Measurements from ENCODE around the gene PRDM16. TPM values are rescaled to one million over a fixed set of nuclear protein-coding genes. Genes with fewer than 3 reads are reported as not detected.

The PRDM16 gene
- polyA plus RNA-seq, 1 donor (not counting 4 experiments of a cell fraction or from before 2014, with no cell fraction given), result 0.05 TPM

- peaks cover 66% of the 10 kb centered on the region for H3K4me1 ChIP-seq (ENCODE audit: control insufficient read depth, extremely low read depth, insufficient read depth, low read length)
- no peaks in the 10 kb centered on the region for H4K20me1 ChIP-seq (ENCODE audit: control insufficient read depth, extremely low read depth, insufficient read depth, low read length)
- H2AFZ ChIP-seq (ENCODE audit: control insufficient read depth, low read length), result no peak overlapping the region
- H3K27me3 ChIP-seq (ENCODE audit: control insufficient read depth, extremely low read depth, insufficient read depth, low read length), result no peaks in the 10 kb centered on the region
- dilution Hi-C loops (cut with MboI; ENCODE audit: extremely low pct_ligation_motif_present, low sequenced_read_pairs), result no loop called here
- no peak overlapping the region for H3K4me2 ChIP-seq (ENCODE audit: control insufficient read depth, extremely low read depth, insufficient read depth, low read depth, low read length)
- H3K9me1 ChIP-seq (ENCODE audit: control insufficient read depth, extremely low read depth, insufficient read depth, low read length), result peaks cover 2% of the 10 kb centered on the region
- no peaks in the 10 kb centered on the region for H3K79me2 ChIP-seq (ENCODE audit: control insufficient read depth, insufficient read depth, low read length)
- FAIRE-seq (no peak), DNase-seq (ENCODE audit: low read depth, low spot score) (no peak)
- H3K36me3 ChIP-seq (ENCODE audit: control insufficient read depth in 2 of 2, extremely low read depth in 1 of 2, insufficient read depth in 2 of 2, low read length in 2 of 2), result no peaks in the 10 kb centered on the region
- no peak overlapping the region for H3K9ac ChIP-seq (ENCODE audit: control insufficient read depth, extremely low read depth, insufficient read depth, low read length)
- no peaks in the 10 kb centered on the region for H3K9me3 ChIP-seq (ENCODE audit: control insufficient read depth, low read depth, low read length)
- no peak overlapping the region for H3K27ac ChIP-seq (ENCODE audit: control insufficient read depth, insufficient read depth, low read length)
- TF ChIP-seq, protein P1, sequence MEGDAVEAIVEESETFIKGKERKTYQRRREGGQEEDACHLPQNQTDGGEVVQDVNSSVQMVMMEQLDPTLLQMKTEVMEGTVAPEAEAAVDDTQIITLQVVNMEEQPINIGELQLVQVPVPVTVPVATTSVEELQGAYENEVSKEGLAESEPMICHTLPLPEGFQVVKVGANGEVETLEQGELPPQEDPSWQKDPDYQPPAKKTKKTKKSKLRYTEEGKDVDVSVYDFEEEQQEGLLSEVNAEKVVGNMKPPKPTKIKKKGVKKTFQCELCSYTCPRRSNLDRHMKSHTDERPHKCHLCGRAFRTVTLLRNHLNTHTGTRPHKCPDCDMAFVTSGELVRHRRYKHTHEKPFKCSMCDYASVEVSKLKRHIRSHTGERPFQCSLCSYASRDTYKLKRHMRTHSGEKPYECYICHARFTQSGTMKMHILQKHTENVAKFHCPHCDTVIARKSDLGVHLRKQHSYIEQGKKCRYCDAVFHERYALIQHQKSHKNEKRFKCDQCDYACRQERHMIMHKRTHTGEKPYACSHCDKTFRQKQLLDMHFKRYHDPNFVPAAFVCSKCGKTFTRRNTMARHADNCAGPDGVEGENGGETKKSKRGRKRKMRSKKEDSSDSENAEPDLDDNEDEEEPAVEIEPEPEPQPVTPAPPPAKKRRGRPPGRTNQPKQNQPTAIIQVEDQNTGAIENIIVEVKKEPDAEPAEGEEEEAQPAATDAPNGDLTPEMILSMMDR (optimal IDR thresholded peaks at IDR 0.05 in 1 of 3, IDR thresholded peaks at IDR 0.05 in 1 of 3, conservative IDR thresholded peaks at IDR 0.05 in 1 of 3; ENCODE audit: extremely low read depth in 1 of 3, insufficient read depth in 2 of 3, low read length in 3 of 3), result no peak
- TF ChIP-seq EZH2 (IDR thresholded peaks at IDR 0.05; ENCODE audit: low read length), result no peak
- no peak overlapping the region for H3K4me3 ChIP-seq (ENCODE audit: control insufficient read depth in 2 of 3, extremely low read depth in 1 of 3, insufficient read depth in 2 of 3, low read depth in 1 of 3, low read length in 3 of 3)
These were observed 394.4 kb downstream of the PRDM16 start for GRCh38 chr1:3463408-3463863.

DNA sequence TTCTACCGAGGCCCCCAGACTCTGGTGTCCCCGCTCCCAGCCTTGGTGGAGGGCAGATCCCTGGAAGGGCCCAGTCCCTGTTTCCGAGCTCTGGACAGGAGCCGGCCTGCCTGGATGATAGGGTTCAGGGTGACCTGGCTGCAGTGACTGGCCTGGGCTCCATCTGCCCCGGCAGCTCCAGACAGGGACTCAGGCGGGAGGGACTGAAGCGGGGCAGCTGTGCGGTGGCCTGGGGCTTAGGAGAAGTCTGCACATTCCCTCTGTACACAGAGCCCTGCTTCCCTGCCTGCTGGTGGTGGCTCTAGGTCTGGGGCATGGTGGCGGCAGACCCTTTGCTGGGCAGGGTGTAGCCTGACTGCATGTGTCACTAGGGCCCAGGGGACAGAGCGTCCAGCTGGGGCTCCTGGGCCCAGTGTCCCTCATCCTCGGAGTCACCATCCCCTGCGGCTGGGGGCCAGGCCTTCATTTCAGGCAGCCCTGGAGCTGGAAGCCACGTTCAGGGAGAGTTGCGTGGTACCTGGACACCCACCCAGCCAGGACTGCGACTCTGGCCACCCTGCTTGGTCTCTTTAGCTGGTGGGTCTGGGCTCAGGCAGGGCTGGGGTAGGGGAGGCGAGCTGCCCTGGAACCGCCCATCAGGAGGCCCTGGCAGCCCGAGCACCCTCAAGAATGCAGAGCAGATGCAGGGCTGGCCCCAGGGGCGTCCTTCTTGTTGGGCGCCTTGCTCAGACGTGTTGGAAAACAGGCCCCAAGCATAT lies 395.1 kb downstream of the PRDM16 start:
- Histone ChIP-seq H3K27me3 (ENCODE audit: control insufficient read depth, extremely low read depth, insufficient read depth, low read length) (no peaks in the 10 kb centered on the region), H3K9me1 (ENCODE audit: control insufficient read depth, extremely low read depth, insufficient read depth, low read length) (peaks cover 2% of the 10 kb centered on the region), H3K9ac (ENCODE audit: control insufficient read depth, extremely low read depth, insufficient read depth, low read length) (no peak overlapping the region), H3K36me3 (ENCODE audit: control insufficient read depth in 2 of 2, extremely low read depth in 1 of 2, insufficient read depth in 2 of 2, low read length in 2 of 2) (no peaks in the 10 kb centered on the region), H3K4me3 (ENCODE audit: control insufficient read depth in 2 of 3, extremely low read depth in 1 of 3, insufficient read depth in 2 of 3, low read depth in 1 of 3, low read length in 3 of 3) (no peak overlapping the region), H2AFZ (ENCODE audit: control insufficient read depth, low read length) (no peak overlapping the region), H3K79me2 (ENCODE audit: control insufficient read depth, insufficient read depth, low read length) (no peaks in the 10 kb centered on the region), H3K4me2 (ENCODE audit: control insufficient read depth, extremely low read depth, insufficient read depth, low read depth, low read length) (no peak overlapping the region), H3K4me1 (ENCODE audit: control insufficient read depth, extremely low read depth, insufficient read depth, low read length) (peaks cover 69% of the 10 kb centered on the region), H3K9me3 (ENCODE audit: control insufficient read depth, low read depth, low read length) (no peaks in the 10 kb centered on the region), H4K20me1 (ENCODE audit: control insufficient read depth, extremely low read depth, insufficient read depth, low read length) (no peaks in the 10 kb centered on the region), H3K27ac (ENCODE audit: control insufficient read depth, insufficient read depth, low read length) (no peak overlapping the region)
- dilution Hi-C loops (cut with MboI; ENCODE audit: extremely low pct_ligation_motif_present, low sequenced_read_pairs), result no loop called here
- DNase-seq (ENCODE audit: low read depth, low spot score) (no peak), FAIRE-seq (no peak)
- TF ChIP-seq EZH2 (IDR thresholded peaks at IDR 0.05; ENCODE audit: low read length), result no peak
- TF ChIP-seq, protein P1 (optimal IDR thresholded peaks at IDR 0.05 in 1 of 3, IDR thresholded peaks at IDR 0.05 in 1 of 3, conservative IDR thresholded peaks at IDR 0.05 in 1 of 3; ENCODE audit: extremely low read depth in 1 of 3, insufficient read depth in 2 of 3, low read length in 3 of 3), result no peak
